GM19193 (cell line): ENCODE measurements around the gene BRI3.

ENCODE experiments used
- POLR2A ChIP-seq: IDR thresholded peaks from 4 replicates; pipeline ENCODE4 v1.6.1; 2011; ENCODE audit not compliant: insufficient read depth, insufficient read length; ENCODE audit errors: extremely low read depth

BRI3 gene

DNA sequence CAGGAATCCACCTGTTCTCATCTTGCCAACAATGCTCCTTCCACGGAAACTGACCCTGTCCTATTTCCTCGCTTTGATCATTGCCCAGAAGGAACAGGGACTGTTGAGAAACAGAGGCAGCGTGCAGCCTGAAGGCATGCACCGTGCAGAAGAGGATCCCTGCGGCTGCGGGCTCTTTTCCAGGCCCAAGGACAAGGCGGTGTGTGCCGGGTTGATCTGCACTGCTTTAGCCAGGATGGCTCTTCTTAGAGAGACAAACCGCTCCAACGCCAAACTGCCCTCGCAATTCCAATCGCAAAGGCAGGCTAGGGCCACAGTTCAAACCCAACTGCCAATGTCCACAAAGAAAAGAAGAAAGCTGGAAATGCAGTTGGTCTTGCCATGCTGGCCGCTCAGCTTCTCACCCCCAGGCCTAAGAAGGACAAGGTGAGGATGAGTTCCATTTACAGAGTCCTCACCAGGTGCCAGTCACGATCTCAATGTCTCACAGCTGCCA lies 26.5 kb downstream of the BRI3 start:
- no peak for TF ChIP-seq POLR2A

- no peak for TF ChIP-seq POLR2A
These were observed 28.1 kb downstream of the BRI3 start for GRCh38 chr7:98309566-98309965.

DNA sequence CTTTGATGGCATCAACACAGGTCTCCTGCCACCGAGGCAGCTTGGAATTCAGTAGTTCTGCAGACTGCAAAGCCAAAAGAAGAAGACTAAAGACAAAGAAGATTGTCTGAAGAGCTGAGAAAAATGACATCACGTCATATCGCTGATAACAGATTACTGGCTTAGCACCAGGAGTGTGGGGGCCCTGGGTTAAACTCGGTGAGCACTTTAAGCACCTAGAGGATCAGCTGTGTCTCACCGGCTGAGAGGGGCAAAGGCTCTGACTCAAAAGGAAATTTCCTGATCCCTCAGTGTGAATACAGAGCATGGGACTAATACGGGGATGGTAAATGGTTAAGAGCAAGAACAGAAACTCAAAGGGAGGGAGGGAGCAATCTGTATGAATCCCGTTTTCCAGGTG lies 30.7 kb downstream of the BRI3 start:
- no peak for TF ChIP-seq POLR2A

DNA sequence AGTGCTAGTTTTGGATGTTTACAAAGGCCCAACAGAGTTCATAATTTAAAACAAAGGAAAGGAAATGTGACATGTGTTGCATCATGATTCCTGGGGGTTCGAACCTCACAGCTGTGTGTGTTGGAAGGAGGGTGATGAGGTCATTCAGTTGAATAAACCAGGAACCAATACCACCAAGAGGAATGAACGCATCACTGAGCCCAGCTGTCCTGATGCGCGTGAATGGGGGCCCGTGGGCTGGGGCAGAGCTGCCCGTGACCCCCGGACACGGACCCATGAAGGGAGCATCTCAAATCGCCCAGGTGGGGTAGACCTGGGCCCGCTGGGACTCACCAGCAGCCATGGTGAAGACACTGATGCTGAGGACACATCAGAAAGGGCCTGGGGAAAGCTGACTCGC lies 33.0 kb downstream of the BRI3 start:
- no peak for TF ChIP-seq POLR2A

GRCh38 chr7:98315318-98315993 lies 34.0 kb downstream of the BRI3 start:
- TF ChIP-seq POLR2A: no peak

DNA sequence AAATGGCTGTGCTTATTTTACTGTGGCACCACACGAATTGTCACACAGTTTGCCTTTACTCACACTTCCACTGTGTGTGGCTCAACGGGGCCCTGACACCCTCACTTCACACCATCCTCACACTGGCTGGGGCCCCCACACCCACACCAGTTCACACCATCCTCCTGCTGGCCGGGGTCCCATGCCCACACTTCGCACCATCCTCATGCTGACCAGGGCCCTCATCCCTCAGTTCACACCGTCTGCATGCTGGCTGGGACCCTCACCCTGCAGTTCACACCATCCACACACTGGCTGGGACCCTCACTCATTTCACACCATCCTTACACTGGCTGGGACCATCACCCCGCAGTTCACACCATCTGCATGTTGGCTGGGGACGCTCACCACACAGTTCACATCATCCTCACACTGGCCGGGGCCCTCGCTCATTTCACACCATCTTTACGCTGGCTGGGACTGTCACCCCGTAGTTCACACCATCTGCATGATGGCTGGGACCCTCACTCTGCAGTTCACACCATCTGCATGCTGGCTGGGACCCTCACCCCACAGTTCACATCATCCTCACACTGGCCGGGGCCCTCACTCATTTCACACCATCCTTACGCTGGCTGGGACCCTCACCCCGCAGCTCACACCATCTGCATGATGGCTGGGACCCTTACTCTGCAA lies 36.0 kb downstream of the BRI3 start:
- TF ChIP-seq POLR2A: no peak

DNA sequence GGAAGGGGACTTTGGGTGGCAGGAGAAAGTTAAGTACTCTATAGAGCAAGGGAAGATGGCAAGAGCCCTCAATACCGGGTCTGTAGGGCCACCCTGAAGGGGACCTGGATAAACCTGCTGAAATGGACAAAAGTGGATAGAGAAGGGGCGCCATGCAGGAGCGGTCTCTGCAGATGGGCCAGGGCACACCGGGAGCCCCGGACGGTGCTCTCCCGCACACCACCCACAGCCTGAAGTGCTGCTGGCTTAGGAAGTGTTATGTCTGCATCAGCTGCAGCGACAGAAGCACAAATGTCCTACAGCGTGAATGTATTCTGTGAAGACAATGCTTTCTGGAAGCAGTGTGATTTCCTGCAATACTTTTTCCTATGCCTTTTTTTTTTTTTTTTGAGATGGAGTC lies 37.7 kb downstream of the BRI3 start:
- TF ChIP-seq POLR2A: no peak

DNA sequence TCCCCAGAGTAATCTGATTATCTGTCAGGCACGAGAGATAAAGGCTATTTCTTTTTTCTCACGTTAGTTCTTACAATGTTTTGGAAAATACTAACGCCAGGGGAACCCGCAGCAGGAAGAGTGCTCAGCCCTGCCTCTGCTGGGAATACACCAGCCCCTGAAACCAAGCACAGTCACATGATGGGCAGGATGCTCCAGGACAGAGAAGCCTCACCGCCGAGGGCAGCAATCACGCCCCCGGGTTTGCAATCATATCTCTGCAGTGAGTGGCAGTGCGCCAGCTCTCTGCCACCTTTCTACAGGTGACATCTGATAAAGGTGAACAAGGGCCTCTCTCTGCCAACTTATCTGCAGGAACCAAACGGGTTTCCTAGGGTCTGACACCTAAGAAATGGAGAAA lies 39.8 kb downstream of the BRI3 start:
- no peak for TF ChIP-seq POLR2A

DNA sequence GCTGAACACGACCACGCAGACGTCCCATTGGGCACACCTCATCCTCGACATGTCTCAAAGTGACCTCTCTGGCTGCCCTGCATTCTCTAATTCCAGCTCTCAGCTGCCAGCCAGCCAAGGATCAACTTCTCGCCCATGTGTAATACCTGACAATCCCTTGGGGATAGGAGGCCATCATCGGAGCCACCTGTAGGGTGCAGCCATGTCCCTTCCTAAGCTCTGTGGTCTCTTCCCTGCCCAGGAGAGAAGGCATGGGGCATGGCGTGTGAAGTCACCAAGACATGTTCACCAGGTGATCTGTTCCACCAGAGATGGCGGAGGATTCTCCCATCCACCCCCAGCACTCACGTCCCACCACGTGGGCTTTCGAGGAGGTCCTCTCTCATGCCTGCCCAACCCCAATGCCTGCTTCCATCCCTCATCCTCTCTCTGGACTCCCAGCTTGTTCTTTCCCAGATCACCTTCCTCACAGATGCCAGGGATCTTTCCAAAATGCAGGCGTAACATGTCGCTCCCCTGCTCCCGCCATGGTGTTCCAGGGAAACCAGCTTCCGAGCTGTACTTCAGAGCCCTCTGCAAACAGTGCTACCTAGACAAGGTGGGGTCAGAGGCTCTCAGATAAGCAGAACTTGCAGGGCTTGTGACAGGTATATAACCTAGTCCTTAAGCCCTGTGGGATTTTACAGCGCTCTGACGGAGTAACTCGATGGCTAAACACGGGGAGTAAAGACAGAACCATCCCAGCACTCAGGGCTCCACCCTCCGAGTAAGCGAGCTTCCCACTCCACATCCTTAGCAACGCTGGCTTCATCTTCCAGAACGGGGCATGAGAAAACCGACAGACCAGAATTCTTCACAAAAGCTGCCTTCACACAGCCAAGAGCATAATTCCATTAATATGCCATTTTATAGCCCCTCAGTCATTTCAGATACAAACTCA lies 41.1 kb downstream of the BRI3 start:
- TF ChIP-seq POLR2A: no peak

DNA sequence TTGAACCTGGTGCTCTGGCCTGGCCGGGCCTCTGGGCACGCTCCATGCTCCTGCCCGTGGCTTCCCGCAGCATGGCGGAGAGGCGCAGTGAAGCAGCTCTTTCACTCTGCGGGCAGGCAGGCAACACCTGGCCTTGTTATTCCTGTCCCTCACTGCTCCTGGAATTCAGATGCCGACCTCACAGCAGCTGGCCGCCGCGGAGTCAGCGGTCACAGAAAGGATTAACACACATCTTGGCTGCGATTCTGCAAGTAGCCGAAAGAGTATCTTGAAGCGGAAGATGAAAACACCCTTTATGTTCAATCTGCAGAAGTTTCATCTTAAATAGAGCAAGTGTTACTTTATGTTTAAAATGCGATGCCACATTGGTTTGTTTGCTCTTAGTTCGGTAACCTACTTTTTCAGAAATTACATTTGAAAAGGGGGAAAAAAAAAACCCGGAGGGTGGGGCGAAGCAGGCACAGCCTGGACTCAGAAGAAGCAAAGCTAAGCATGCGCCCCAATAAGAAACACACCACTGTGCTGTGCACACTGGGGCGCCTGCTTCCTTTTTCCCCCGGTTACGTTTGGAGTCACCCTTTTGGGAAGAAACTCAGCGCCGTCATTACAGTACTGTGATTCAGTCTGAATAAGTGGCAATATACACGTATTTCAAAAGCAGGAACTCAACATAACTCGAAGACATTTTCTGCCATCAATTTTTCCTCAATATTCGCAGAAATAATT lies 42.3 kb downstream of the BRI3 start:
- no peak for TF ChIP-seq POLR2A

GRCh38 chr7:98324782-98325181 lies 43.3 kb downstream of the BRI3 start:
- no peak for TF ChIP-seq POLR2A

DNA sequence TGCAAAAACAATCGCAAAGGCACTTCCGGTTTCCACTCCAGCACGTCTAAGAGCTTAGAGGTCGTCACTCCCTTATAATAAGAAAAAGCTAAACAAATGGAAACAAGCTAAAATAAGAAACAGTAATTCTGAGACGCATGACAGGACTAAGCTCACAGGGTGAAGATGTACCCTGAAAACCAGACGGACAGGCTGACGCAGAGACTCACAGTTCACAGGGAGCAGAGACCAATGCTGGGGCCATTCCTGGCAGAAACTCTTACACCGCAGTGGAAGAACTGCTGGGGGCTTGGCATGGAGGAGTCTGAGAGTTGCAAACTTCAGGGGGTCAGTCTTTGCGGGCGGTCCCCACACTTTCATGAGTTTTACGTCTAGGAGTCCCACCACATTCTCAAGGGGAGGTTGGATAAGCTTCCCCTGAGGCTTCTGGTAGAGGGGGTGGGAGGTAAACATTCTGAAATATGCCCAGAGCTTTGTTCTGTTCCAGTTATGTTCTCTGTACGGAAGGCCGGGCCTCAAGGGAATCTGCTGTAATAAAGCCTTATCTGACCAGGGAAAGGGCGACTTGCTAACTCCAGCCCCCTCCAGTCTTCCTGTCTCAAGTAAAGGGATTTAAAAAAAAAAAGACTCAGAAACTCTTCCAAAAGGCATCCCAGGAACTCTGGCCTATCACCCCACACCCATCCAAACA lies 47.8 kb downstream of the BRI3 start:
- no peak for TF ChIP-seq POLR2A

DNA sequence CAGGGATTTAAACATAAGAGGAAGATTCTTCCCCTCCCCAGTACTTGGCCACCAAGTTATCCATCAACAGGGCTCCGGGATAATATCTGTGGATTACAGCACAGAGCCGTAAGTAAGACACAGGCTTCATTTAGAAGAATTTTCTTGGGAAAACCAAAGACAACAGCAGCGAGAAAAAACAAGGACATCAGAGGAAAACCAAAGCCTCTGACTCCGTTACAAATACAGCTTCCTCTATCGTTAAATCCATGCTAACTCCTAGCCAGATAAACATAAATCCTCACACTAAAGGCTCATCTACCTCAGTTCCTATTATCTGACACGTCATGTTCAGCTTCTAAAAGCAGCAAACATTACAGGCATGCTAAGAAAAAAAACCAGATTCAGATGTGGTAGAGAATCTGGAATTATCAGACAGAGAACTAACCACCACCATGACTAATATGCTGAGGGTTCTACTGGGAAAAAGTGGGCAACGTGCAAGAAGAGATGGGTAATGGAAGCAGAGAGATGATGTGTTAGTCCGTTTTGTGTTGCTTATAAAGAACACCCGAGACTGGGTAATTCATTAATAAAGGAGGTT lies 48.4 kb downstream of the BRI3 start:
- no peak for TF ChIP-seq POLR2A
